HCT116 (cell line): ENCODE results near the gene CAPN13. TPM values are rescaled to one million over a fixed set of nuclear protein-coding genes. Genes with fewer than 3 reads are reported as not detected.

Experiments used
- ATAC-seq: fragments of 200-7000 bp; cut with Tn5 transposase; 2 replicates; pipeline ENCODE4 v1.9.1; 2020; ENCODE audit warnings: mild to moderate bottlenecking, moderate library complexity
- BruUV-seq: library from RNA; stranded (reverse); fragments of 400-500 nt; replicated peaks from 2 replicates; lab custom pipeline; 2021; lab: Mats Ljungman, UMichigan
- CTCF ChIA-PET: fragments of 300-600 bp; sonication (Branson Sonifier 250); formaldehyde crosslinking; loops from one replicate; lab custom pipeline; 2021; ENCODE audit warnings: antibody characterized with exemption; lab: Charles Lee
- POLR2A ChIA-PET: fragments of 300-600, 350-600 bp; sonication (Branson Sonifier 250); formaldehyde crosslinking; loops from one replicate; lab custom pipeline; 2021; ENCODE audit warnings: antibody characterized with exemption; lab: Charles Lee
- RAD21 ChIA-PET, 2 experiments: fragments of 300-600 bp; sonication (Branson Sonifier 250); formaldehyde crosslinking; loops; one replicate each; lab custom pipeline; 2023; ENCODE audit warnings: low total read pairs in 2 of 2; ENCODE audit not compliant: uncharacterized antibody in 2 of 2, unreplicated experiment in 2 of 2, low non-redundant PET in 1 of 2; lab: Charles Lee
- DNase-seq: peaks from one replicate; pipeline ENCODE4 v3.0.0-alpha.2; 2010; ENCODE audit warnings: low read depth, low spot score
- H2AFZ ChIP-seq: fragments of 200-600 bp; shearing (Covaris generic), sonication (generic); 2 replicates; pipeline ENCODE4 v1.6.1; 2017; ENCODE audit warnings: low read depth, mixed run types, mixed read lengths, antibody characterized with exemption, low read length; ENCODE audit not compliant: poor library complexity, severe bottlenecking
- H3K27ac ChIP-seq: 2 replicates; pipeline ENCODE4 v1.5.1; 2012; ENCODE audit warnings: low read depth, low read length
- H3K27me3 ChIP-seq: fragments of 200-600 bp; sonication (generic); 2 replicates; pipeline ENCODE4 v1.6.1; 2016; ENCODE audit warnings: mixed run types, low read length, mixed read lengths; ENCODE audit not compliant: insufficient read depth
- H3K36me3 ChIP-seq, 2 experiments: fragments of 200-500 bp in 1 of 2; fragments of 200-600 bp in 1 of 2; sonication (Bioruptor generic) in 1 of 2; sonication (generic) in 1 of 2; 2 replicates each; pipeline versions ENCODE4 v1.5.1 to v1.6.1; 2014 to 2016; ENCODE audit warnings: low read length in 2 of 2, inconsistent platforms in 1 of 2, mixed read lengths in 1 of 2, mixed run types in 1 of 2; ENCODE audit not compliant: insufficient read depth in 2 of 2, control insufficient read depth in 1 of 2
- H3K4me1 ChIP-seq, 2 experiments: fragments of 200-600 bp in 1 of 2; sonication (generic) in 1 of 2; 2 replicates each; pipeline versions ENCODE4 v1.5.1 to v1.6.1; 2012 to 2017; ENCODE audit warnings: low read length in 2 of 2, inconsistent platforms in 1 of 2, mild to moderate bottlenecking in 1 of 2, mixed read lengths in 1 of 2, mixed run types in 1 of 2, moderate library complexity in 1 of 2; ENCODE audit not compliant: insufficient read depth in 2 of 2, control insufficient read depth in 1 of 2
- H3K4me2 ChIP-seq: fragments of 200-600 bp; sonication (generic); 2 replicates; pipeline ENCODE4 v1.6.1; 2017; ENCODE audit warnings: mixed run types, low read length, mixed read lengths
- H3K4me3 ChIP-seq, 2 experiments: fragments of 200-600 bp in 1 of 2; sonication (generic) in 1 of 2; replicated peaks in 1 of 2; 2 replicates each; pipeline ENCODE4 v1.5.1; 2011 to 2016; ENCODE audit warnings: low read length in 2 of 2, control low read depth in 1 of 2, low read depth in 1 of 2, mild to moderate bottlenecking in 1 of 2, mixed read lengths in 1 of 2, mixed run types in 1 of 2
- H3K79me2 ChIP-seq: fragments of 200-600 bp; sonication (generic); 2 replicates; pipeline ENCODE4 v1.6.1; 2017; ENCODE audit warnings: mild to moderate bottlenecking, mixed run types, low read length, moderate library complexity, mixed read lengths; ENCODE audit not compliant: insufficient read depth
- H3K9ac ChIP-seq: fragments of 200-600 bp; sonication (generic); 2 replicates; pipeline ENCODE4 v1.6.1; 2016; ENCODE audit warnings: low read length, mixed read lengths
- H3K9me2 ChIP-seq: fragments of 200-600 bp; sonication (generic), shearing (Covaris generic); 2 replicates; pipeline ENCODE4 v1.6.1; 2017; ENCODE audit warnings: mixed run types, mild to moderate bottlenecking, moderate library complexity; ENCODE audit not compliant: insufficient read depth
- H3K9me3 ChIP-seq, 2 experiments: fragments of 200-500 bp in 1 of 2; fragments of 200-600 bp in 1 of 2; sonication (Bioruptor generic) in 1 of 2; sonication (generic) in 1 of 2; 2 replicates each; pipeline ENCODE4 v1.6.1; 2014 to 2017; ENCODE audit warnings: low read length in 2 of 2, mixed read lengths in 2 of 2, inconsistent platforms in 1 of 2, low read depth in 1 of 2, mild to moderate bottlenecking in 1 of 2, mixed run types in 1 of 2, moderate library complexity in 1 of 2; ENCODE audit not compliant: control insufficient read depth in 1 of 2, insufficient read depth in 1 of 2
- H4K20me1 ChIP-seq: fragments of 200-600 bp; sonication (generic), shearing (Covaris generic); 2 replicates; pipeline ENCODE4 v1.6.1; 2017; ENCODE audit warnings: mixed run types, mild to moderate bottlenecking, moderate library complexity; ENCODE audit not compliant: insufficient read depth
- CBX3 ChIP-seq: IDR thresholded peaks from 2 replicates; pipeline ENCODE4 v1.6.1; 2012; ENCODE audit warnings: low read depth
- CEBPB ChIP-seq: IDR thresholded peaks from 2 replicates; pipeline ENCODE4 v1.6.1; 2012; ENCODE audit warnings: low read depth
- ELF1 ChIP-seq: IDR thresholded peaks from 2 replicates; pipeline ENCODE4 v1.6.1; 2012; ENCODE audit warnings: low read depth, borderline replicate concordance
- FOSL1 ChIP-seq: IDR thresholded peaks from 2 replicates; pipeline ENCODE4 v1.6.1; 2012; ENCODE audit warnings: low read depth
- JUND ChIP-seq: IDR thresholded peaks from 2 replicates; pipeline ENCODE4 v1.6.1; 2012
- MAX ChIP-seq: IDR thresholded peaks from 2 replicates; pipeline ENCODE4 v1.6.1; 2012
- POLR2AphosphoS5 ChIP-seq: IDR thresholded peaks from 2 replicates; pipeline ENCODE4 v1.6.1; 2011; ENCODE audit warnings: mild to moderate bottlenecking, low read depth, low read length, moderate library complexity
- RAD21 ChIP-seq: IDR thresholded peaks from 2 replicates; pipeline ENCODE4 v1.6.1; 2012; ENCODE audit warnings: low read depth, mild to moderate bottlenecking
- SIN3A ChIP-seq: IDR thresholded peaks from 2 replicates; pipeline ENCODE4 v1.6.1; 2012; ENCODE audit warnings: low read depth
- SRF ChIP-seq: IDR thresholded peaks from 2 replicates; pipeline ENCODE4 v1.6.1; 2012; ENCODE audit warnings: low read depth
- ZBTB33 ChIP-seq: IDR thresholded peaks from 2 replicates; pipeline ENCODE4 v1.6.1; 2011; ENCODE audit warnings: mild to moderate bottlenecking, low read length, moderate library complexity; ENCODE audit not compliant: insufficient replicate concordance; ENCODE audit errors: extremely low read depth
- ZFX ChIP-seq: fragments of 450-650 bp; IDR thresholded peaks from 2 replicates; pipeline ENCODE4 v1.6.1; 2017
- ZNF274 ChIP-seq: fragments of 200-500 bp; sonication (Bioruptor generic); IDR thresholded peaks from 2 replicates; pipeline ENCODE4 v1.6.1; 2014; ENCODE audit warnings: mild to moderate bottlenecking, low read depth, low read length, inconsistent platforms
- intact Hi-C: fragments of 100-400 bp; cut with micrococcal nuclease; formaldehyde crosslinking; loops from 2 replicates; pipeline ENCODE4 v1.10.0; 2022
- total RNA-seq: library from RNA; stranded (reverse); gene quantifications from one replicate; pipeline ENCODE4 v1.2.1, GENCODE V29; 2021; ENCODE audit not compliant: unreplicated experiment
- TF ChIP-seq, protein P1 (sequence below), 3 experiments: fragments of 200-600 bp in 1 of 3; sonication (generic) in 1 of 3; IDR thresholded peaks in 2 of 3; conservative IDR thresholded peaks in 1 of 3; 2 replicates each; pipeline ENCODE4 v1.5.1; 2012 to 2017; ENCODE audit warnings: low read depth in 2 of 3, low read length in 2 of 3, antibody characterized with exemption in 1 of 3, borderline replicate concordance in 1 of 3, control low read depth in 1 of 3, mild to moderate bottlenecking in 1 of 3, mixed read lengths in 1 of 3, mixed run types in 1 of 3, moderate library complexity in 1 of 3; ENCODE audit not compliant: insufficient read depth in 1 of 3

CAPN13 gene
- total RNA-seq, 1 experiment from 2014 or later, result 0.25 TPM

DNA sequence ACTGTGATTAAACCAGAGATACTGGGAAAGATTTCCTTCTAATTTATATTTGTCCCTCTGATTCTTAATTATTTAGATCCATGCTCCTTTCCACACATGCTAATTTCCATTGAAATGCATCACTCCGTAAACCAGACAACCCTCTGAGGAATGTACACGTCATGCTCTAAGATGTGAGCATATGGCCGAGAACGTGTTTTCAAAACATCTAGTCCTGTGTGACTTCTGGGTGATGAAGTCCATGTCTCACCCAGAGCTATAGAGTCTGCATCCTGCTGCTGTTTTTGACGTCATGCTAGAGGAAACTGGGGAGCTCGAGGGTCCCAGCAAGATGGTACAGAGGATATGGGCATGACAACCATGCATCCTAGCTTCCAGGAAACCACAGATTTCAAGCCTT lies 53.6 kb downstream of the CAPN13 start:
- ATAC-seq, result no peak
- RAD21 ChIA-PET, result no interaction called here
- H2AFZ ChIP-seq, result no peak overlapping the region
- TF ChIP-seq POLR2AphosphoS5, result no peak
- TF ChIP-seq, protein P1, sequence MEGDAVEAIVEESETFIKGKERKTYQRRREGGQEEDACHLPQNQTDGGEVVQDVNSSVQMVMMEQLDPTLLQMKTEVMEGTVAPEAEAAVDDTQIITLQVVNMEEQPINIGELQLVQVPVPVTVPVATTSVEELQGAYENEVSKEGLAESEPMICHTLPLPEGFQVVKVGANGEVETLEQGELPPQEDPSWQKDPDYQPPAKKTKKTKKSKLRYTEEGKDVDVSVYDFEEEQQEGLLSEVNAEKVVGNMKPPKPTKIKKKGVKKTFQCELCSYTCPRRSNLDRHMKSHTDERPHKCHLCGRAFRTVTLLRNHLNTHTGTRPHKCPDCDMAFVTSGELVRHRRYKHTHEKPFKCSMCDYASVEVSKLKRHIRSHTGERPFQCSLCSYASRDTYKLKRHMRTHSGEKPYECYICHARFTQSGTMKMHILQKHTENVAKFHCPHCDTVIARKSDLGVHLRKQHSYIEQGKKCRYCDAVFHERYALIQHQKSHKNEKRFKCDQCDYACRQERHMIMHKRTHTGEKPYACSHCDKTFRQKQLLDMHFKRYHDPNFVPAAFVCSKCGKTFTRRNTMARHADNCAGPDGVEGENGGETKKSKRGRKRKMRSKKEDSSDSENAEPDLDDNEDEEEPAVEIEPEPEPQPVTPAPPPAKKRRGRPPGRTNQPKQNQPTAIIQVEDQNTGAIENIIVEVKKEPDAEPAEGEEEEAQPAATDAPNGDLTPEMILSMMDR (IDR thresholded peaks at IDR 0.05 in 2 of 3, conservative IDR thresholded peaks at IDR 0.05 in 1 of 3; ENCODE audit: borderline replicate concordance in 1 of 3, insufficient read depth in 1 of 3, low read depth in 2 of 3, low read length in 2 of 3), result no peak
- TF ChIP-seq FOSL1, result no peak
- no peak for TF ChIP-seq SRF
- no peak for TF ChIP-seq RAD21
- TF ChIP-seq SIN3A, result no peak
- no peak for TF ChIP-seq ZNF274
- no peak for TF ChIP-seq MAX
- no peak for TF ChIP-seq ZFX
- no peak for TF ChIP-seq CBX3
- no peak for TF ChIP-seq JUND
- no peak for TF ChIP-seq CEBPB
- no peak for TF ChIP-seq ZBTB33
- no peak for TF ChIP-seq ELF1
- no TSS peak for BruUV-seq
- H3K9ac ChIP-seq, result no peak overlapping the region
- no peak overlapping the region for H3K4me3 ChIP-seq
- no peaks in the 10 kb centered on the region for H4K20me1 ChIP-seq
- H3K9me2 ChIP-seq, result no peaks in the 10 kb centered on the region
- POLR2A ChIA-PET, result no interaction called here
- no peak overlapping the region for H3K4me2 ChIP-seq
- H3K27ac ChIP-seq, result no peak overlapping the region
- no peak for DNase-seq
- CTCF ChIA-PET, result no interaction called here
- H3K9me3 ChIP-seq, result no peaks in the 10 kb centered on the region
- H3K79me2 ChIP-seq, result no peaks in the 10 kb centered on the region
- H3K36me3 ChIP-seq, result no peaks in the 10 kb centered on the region; a peak in 1 of 4 replicates
- peaks cover 72% of the 10 kb centered on the region for H3K27me3 ChIP-seq
- peaks cover 0 to 10% of the 10 kb centered on the region in 2 experiments; a peak in 2 of 4 replicates for H3K4me1 ChIP-seq
- intact Hi-C loops, result no loop called here
